ENCODE data around the gene DSCAM.

- no peak for TF ChIP-seq POLR2AphosphoS5 (IDR thresholded peaks at IDR 0.05; ENCODE audit: low read depth, low read length)
- TF ChIP-seq, protein P1, sequence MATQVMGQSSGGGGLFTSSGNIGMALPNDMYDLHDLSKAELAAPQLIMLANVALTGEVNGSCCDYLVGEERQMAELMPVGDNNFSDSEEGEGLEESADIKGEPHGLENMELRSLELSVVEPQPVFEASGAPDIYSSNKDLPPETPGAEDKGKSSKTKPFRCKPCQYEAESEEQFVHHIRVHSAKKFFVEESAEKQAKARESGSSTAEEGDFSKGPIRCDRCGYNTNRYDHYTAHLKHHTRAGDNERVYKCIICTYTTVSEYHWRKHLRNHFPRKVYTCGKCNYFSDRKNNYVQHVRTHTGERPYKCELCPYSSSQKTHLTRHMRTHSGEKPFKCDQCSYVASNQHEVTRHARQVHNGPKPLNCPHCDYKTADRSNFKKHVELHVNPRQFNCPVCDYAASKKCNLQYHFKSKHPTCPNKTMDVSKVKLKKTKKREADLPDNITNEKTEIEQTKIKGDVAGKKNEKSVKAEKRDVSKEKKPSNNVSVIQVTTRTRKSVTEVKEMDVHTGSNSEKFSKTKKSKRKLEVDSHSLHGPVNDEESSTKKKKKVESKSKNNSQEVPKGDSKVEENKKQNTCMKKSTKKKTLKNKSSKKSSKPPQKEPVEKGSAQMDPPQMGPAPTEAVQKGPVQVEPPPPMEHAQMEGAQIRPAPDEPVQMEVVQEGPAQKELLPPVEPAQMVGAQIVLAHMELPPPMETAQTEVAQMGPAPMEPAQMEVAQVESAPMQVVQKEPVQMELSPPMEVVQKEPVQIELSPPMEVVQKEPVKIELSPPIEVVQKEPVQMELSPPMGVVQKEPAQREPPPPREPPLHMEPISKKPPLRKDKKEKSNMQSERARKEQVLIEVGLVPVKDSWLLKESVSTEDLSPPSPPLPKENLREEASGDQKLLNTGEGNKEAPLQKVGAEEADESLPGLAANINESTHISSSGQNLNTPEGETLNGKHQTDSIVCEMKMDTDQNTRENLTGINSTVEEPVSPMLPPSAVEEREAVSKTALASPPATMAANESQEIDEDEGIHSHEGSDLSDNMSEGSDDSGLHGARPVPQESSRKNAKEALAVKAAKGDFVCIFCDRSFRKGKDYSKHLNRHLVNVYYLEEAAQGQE (IDR thresholded peaks at IDR 0.05; ENCODE audit: insufficient read depth in 1 of 2, low read depth in 2 of 2, low read length in 2 of 2): no peak
- no peak for TF ChIP-seq SIN3A (IDR thresholded peaks at IDR 0.05; ENCODE audit: borderline replicate concordance, insufficient read depth, low read length)
- no peak for TF ChIP-seq FOXP2 (optimal IDR thresholded peaks at IDR 0.05; ENCODE audit: borderline replicate concordance, extremely low read depth, extremely low read length, insufficient read depth)
- TF ChIP-seq TAF1 (IDR thresholded peaks at IDR 0.05; ENCODE audit: borderline replicate concordance, insufficient read depth, low read length): no peak
Measured at GRCh38 chr21:39979321-39979720, 867.6 kb downstream of the DSCAM start.

Measured in PFSK-1 (cell line).